H1 (cell line): ENCODE results near the gene MATN1. TPM values are rescaled to one million over a fixed set of nuclear protein-coding genes. Genes with fewer than 3 reads are reported as not detected.
A peak's percentile ranks its signal among the peaks of the same experiment; 100 is the strongest.

ENCODE experiments used
- CTCF ChIA-PET: fragments of 300-600 bp; sonication (Branson Sonifier 250); formaldehyde crosslinking; loops from one replicate; lab custom pipeline; 2021; ENCODE audit not compliant: partially characterized antibody; lab: Charles Lee
- POLR2A ChIA-PET: fragments of 300-600 bp; sonication (Branson Sonifier 250); formaldehyde crosslinking; loops from one replicate; lab custom pipeline; 2021; ENCODE audit warnings: inconsistent platforms; ENCODE audit not compliant: partially characterized antibody; lab: Charles Lee
- DNase-seq, 2 experiments: peaks; one replicate each; pipeline versions ENCODE4 v3.0.0 to v3.0.0-alpha.2; 2010 to 2022; ENCODE audit warnings: low spot score in 2 of 2, low read depth in 1 of 2, mixed read lengths in 1 of 2
- FAIRE-seq: peaks from 2 replicates; lab custom pipeline; 2011; peaks lifted over from hg19 to GRCh38; lab: Jason Lieb, UNC
- H2AFZ ChIP-seq: 2 replicates; pipeline ENCODE4 v1.8.1; 2012; ENCODE audit warnings: low read length, inconsistent platforms
- H2AK5ac ChIP-seq: 2 replicates; pipeline ENCODE4 v1.6.1; 2013; ENCODE audit warnings: low read depth, low read length
- H2BK120ac ChIP-seq: replicated peaks from 2 replicates; pipeline ENCODE3; 2013; ENCODE audit warnings: low read depth, low read length, inconsistent platforms
- H2BK12ac ChIP-seq: 2 replicates; pipeline ENCODE4 v1.6.1; 2013; ENCODE audit warnings: low read depth, low read length
- H2BK15ac ChIP-seq: 2 replicates; pipeline ENCODE4 v1.6.1; 2013; ENCODE audit warnings: low read length
- H2BK20ac ChIP-seq: 2 replicates; pipeline ENCODE4 v1.6.1; 2013; ENCODE audit warnings: low read length
- H2BK5ac ChIP-seq: 2 replicates; pipeline ENCODE4 v1.6.1; 2013; ENCODE audit warnings: low read depth, low read length
- H3K14ac ChIP-seq: 2 replicates; pipeline ENCODE4 v1.6.1; 2013; ENCODE audit warnings: inconsistent platforms; ENCODE audit not compliant: insufficient read length
- H3K18ac ChIP-seq: 2 replicates; pipeline ENCODE4 v1.6.1; 2013; ENCODE audit warnings: low read length; ENCODE audit errors: extremely low read depth
- H3K23ac ChIP-seq: 2 replicates; pipeline ENCODE4 v1.6.1; 2013; ENCODE audit warnings: inconsistent platforms; ENCODE audit not compliant: insufficient read length
- H3K23me2 ChIP-seq: 2 replicates; pipeline ENCODE4 v1.6.1; 2013; ENCODE audit warnings: low read depth, low read length
- H3K27ac ChIP-seq: 2 replicates; pipeline ENCODE4 v1.6.1; 2011; ENCODE audit warnings: low read depth, low read length, inconsistent platforms
- H3K27me3 ChIP-seq, 4 experiments: replicated peaks in 1 of 4; 1 replicate in 1 of 4; 2 replicates in 3 of 4; pipeline versions ENCODE4 v1.6.1 to v1.8.1; 2011 to 2013; ENCODE audit warnings: low read length in 3 of 4, mild to moderate bottlenecking in 3 of 4, inconsistent platforms in 2 of 4, mixed read lengths in 2 of 4, moderate library complexity in 1 of 4; ENCODE audit not compliant: control insufficient read depth in 3 of 4, insufficient read depth in 3 of 4; ENCODE audit errors: extremely low read depth in 1 of 4
- H3K36me3 ChIP-seq, 4 experiments: 2 replicates each; pipeline versions ENCODE4 v1.6.1 to v1.8.1; 2011 to 2013; ENCODE audit warnings: mild to moderate bottlenecking in 4 of 4, low read length in 3 of 4, moderate library complexity in 2 of 4, control low read depth in 1 of 4, inconsistent platforms in 1 of 4; ENCODE audit not compliant: insufficient read depth in 4 of 4, control insufficient read depth in 2 of 4
- H3K4ac ChIP-seq: replicated peaks from 2 replicates; pipeline ENCODE3; 2013; ENCODE audit warnings: low read length, low read depth, mixed read lengths, inconsistent platforms; ENCODE audit not compliant: insufficient read length
- H3K4me1 ChIP-seq, 4 experiments: replicated peaks in 1 of 4; 1 replicate in 1 of 4; 2 replicates in 3 of 4; pipeline versions ENCODE4 v1.6.1 to v1.8.1; 2011 to 2013; ENCODE audit warnings: low read length in 3 of 4, inconsistent platforms in 2 of 4, mixed read lengths in 1 of 4; ENCODE audit not compliant: insufficient read depth in 4 of 4, control insufficient read depth in 3 of 4
- H3K4me2 ChIP-seq, 2 experiments: 2 replicates each; pipeline versions ENCODE4 v1.6.1 to v1.8.1; 2011 to 2013; ENCODE audit warnings: low read depth in 2 of 2, low read length in 2 of 2, control low read depth in 1 of 2, inconsistent platforms in 1 of 2, mild to moderate bottlenecking in 1 of 2; ENCODE audit not compliant: insufficient read depth in 1 of 2
- H3K4me3 ChIP-seq, 4 experiments: fragments of 200-600, 300-600 bp in 1 of 4; sonication (generic), shearing (Covaris generic), sonication (Bioruptor Twin) in 1 of 4; 2 replicates each; pipeline versions ENCODE4 v1.5.1 to v1.8.1; 2011 to 2016; ENCODE audit warnings: low read length in 4 of 4, low read depth in 3 of 4, control low read depth in 2 of 4, inconsistent platforms in 2 of 4, mild to moderate bottlenecking in 2 of 4, mixed read lengths in 1 of 4, moderate library complexity in 1 of 4; ENCODE audit not compliant: insufficient read depth in 2 of 4; ENCODE audit errors: extremely low read depth in 1 of 4
- H3K56ac ChIP-seq: replicated peaks from 2 replicates; pipeline ENCODE3; 2013; ENCODE audit warnings: low read depth, mild to moderate bottlenecking, mixed read lengths, low read length, inconsistent platforms; ENCODE audit not compliant: insufficient read length
- H3K79me1 ChIP-seq: 2 replicates; pipeline ENCODE4 v1.6.1; 2013; ENCODE audit warnings: low read depth, low read length, control low read depth
- H3K79me2 ChIP-seq, 2 experiments: 2 replicates each; pipeline versions ENCODE4 v1.6.1 to v1.8.1; 2012 to 2013; ENCODE audit warnings: low read length in 2 of 2, mild to moderate bottlenecking in 2 of 2, inconsistent platforms in 1 of 2; ENCODE audit not compliant: insufficient read depth in 2 of 2, control insufficient read depth in 1 of 2
- H3K9ac ChIP-seq, 4 experiments: replicated peaks in 1 of 4; 1 replicate in 1 of 4; 2 replicates in 3 of 4; pipeline versions ENCODE4 v1.6.1 to v1.8.1; 2011 to 2013; ENCODE audit warnings: low read depth in 3 of 4, low read length in 3 of 4, control low read depth in 2 of 4, mild to moderate bottlenecking in 2 of 4, moderate library complexity in 2 of 4, inconsistent platforms in 1 of 4; ENCODE audit errors: extremely low read depth in 1 of 4
- H3K9me3 ChIP-seq, 2 experiments: 2 replicates each; pipeline versions ENCODE4 v1.6.1 to v1.8.1; 2012 to 2013; ENCODE audit warnings: mild to moderate bottlenecking in 2 of 2, moderate library complexity in 2 of 2, control low read depth in 1 of 2, inconsistent platforms in 1 of 2, low read depth in 1 of 2, low read length in 1 of 2, mixed read lengths in 1 of 2; ENCODE audit not compliant: insufficient read depth in 2 of 2
- H4K20me1 ChIP-seq, 2 experiments: replicated peaks in 1 of 2; 2 replicates each; pipeline versions ENCODE3 to v1.8.1; 2011 to 2013; ENCODE audit warnings: inconsistent platforms in 2 of 2, low read length in 2 of 2, mild to moderate bottlenecking in 1 of 2; ENCODE audit not compliant: insufficient read depth in 2 of 2, control insufficient read depth in 1 of 2
- H4K5ac ChIP-seq: 2 replicates; pipeline ENCODE4 v1.6.1; 2013; ENCODE audit warnings: low read length, low read depth, mixed read lengths, inconsistent platforms; ENCODE audit not compliant: insufficient read length
- H4K8ac ChIP-seq: 2 replicates; pipeline ENCODE4 v1.8.0; 2013; ENCODE audit warnings: mild to moderate bottlenecking, moderate library complexity, low read length, inconsistent platforms; ENCODE audit not compliant: insufficient read depth; ENCODE audit errors: extremely low read depth
- H4K91ac ChIP-seq: replicated peaks from 2 replicates; pipeline ENCODE3; 2013; ENCODE audit warnings: low read length, mixed read lengths, inconsistent platforms; ENCODE audit not compliant: insufficient read length
- CBX5 ChIP-seq: fragments of 300-800, 300-1000 bp; sonication (generic); IDR thresholded peaks from 2 replicates; pipeline ENCODE4 v1.7.1; 2016; ENCODE audit warnings: antibody characterized with exemption, low read length, low read depth
- CREB1 ChIP-seq: IDR thresholded peaks from 2 replicates; pipeline ENCODE4 v1.6.1; 2012; ENCODE audit warnings: inconsistent platforms
- EZH2 ChIP-seq: fragments of 200-600 bp; sonication (generic); IDR thresholded peaks from 2 replicates; pipeline ENCODE4 v1.7.1; 2012; ENCODE audit warnings: low read depth, mild to moderate bottlenecking, moderate library complexity, low read length, inconsistent platforms; ENCODE audit not compliant: severe bottlenecking
- GTF2F1 ChIP-seq: IDR thresholded peaks from 2 replicates; pipeline ENCODE4 v1.6.1; 2012; ENCODE audit warnings: low read depth, low read length, improper control_type of control experiment, borderline replicate concordance
- HDAC2 ChIP-seq, 2 experiments: fragments of 300-600 bp in 1 of 2; sonication (generic) in 1 of 2; IDR thresholded peaks; 2 replicates each; pipeline ENCODE4 v1.6.1; 2011 to 2012; ENCODE audit warnings: low read depth in 2 of 2, low read length in 2 of 2, mild to moderate bottlenecking in 2 of 2, moderate library complexity in 2 of 2, borderline replicate concordance in 1 of 2, inconsistent platforms in 1 of 2
- RNF2 ChIP-seq: fragments of 200-900, 300-1000 bp; sonication (generic); IDR thresholded peaks from 2 replicates; pipeline ENCODE4 v1.7.1; 2016; ENCODE audit warnings: borderline replicate concordance, low read depth, mild to moderate bottlenecking, antibody characterized with exemption, low read length; ENCODE audit not compliant: poor library complexity, severe bottlenecking; ENCODE audit errors: missing control alignments
- SRF ChIP-seq: IDR thresholded peaks from 2 replicates; pipeline ENCODE4 v1.6.1; 2011; ENCODE audit warnings: mild to moderate bottlenecking, low read depth, low read length, moderate library complexity
- TAF1 ChIP-seq: IDR thresholded peaks from 2 replicates; pipeline ENCODE4 v1.6.1; 2011; ENCODE audit warnings: mild to moderate bottlenecking, low read depth, low read length
- TAF7 ChIP-seq: optimal IDR thresholded peaks from 2 replicates; pipeline ENCODE3; 2011; ENCODE audit warnings: low read depth, mild to moderate bottlenecking, inconsistent platforms, low read length, moderate library complexity, borderline replicate concordance
- TCF12 ChIP-seq: IDR thresholded peaks from 2 replicates; pipeline ENCODE4 v1.6.1; 2011; ENCODE audit warnings: low read depth, mild to moderate bottlenecking, low read length
- YY1 ChIP-seq: IDR thresholded peaks from 2 replicates; pipeline ENCODE4 v1.6.1; 2011; ENCODE audit warnings: low read depth, mild to moderate bottlenecking, low read length
- WGBS, 2 experiments: shearing (Covaris generic) in 1 of 2; methylation state at CpG; one replicate each; pipeline versions ENCODE4 v1.1.6 to v1.1.7; 2013 to 2015; ENCODE audit warnings: low lambda C conversion rate in 2 of 2, mixed read lengths in 2 of 2, inconsistent platforms in 1 of 2, low coverage in 1 of 2, missing lambda C conversion rate in 1 of 2; ENCODE audit not compliant: insufficient replicate concordance in 2 of 2, insufficient coverage in 1 of 2, insufficient read length in 1 of 2; ENCODE audit errors: extremely low coverage in 1 of 2, missing lambda C conversion rate in 1 of 2; 5-methylcytosine and 5-hydroxymethylcytosine counted together
- polyA plus RNA-seq, 7 experiments: library from polyadenylated mRNA; depleted of rRNA in 3 of 7; stranded (reverse) in 5 of 7; unstranded in 2 of 7; fragments of >200 nt in 5 of 7; fragments of 200-250 nt in 2 of 7; gene quantifications; 1 replicate in 5 of 7; 2 replicates in 1 of 7; 4 replicates in 1 of 7; pipeline versions ENCODE4 v1.2.1 to v1.2.3, GENCODE V29; 2011 to 2013; ENCODE audit warnings: missing spikeins in 2 of 7, mixed read lengths in 2 of 7
- total RNA-seq: library from RNA; stranded (reverse); fragmentation: NEBNext Ultra II Directional; extraction: Animal tissue kit (Norgen Biotek cat#: 25700); gene quantifications from 2 replicates; pipeline ENCODE4 v1.2.1, GENCODE V29; 2021
- TF ChIP-seq, protein P1 (sequence below): IDR thresholded peaks from 2 replicates; pipeline ENCODE4 v1.6.1; 2012; ENCODE audit warnings: inconsistent platforms

Gene MATN1
- total and polyA plus RNA-seq, 2 of the 8 experiments (the other 6 are each of a cell fraction or from before 2014, with no cell fraction given), result 0.12 to 0.28 TPM

- ChIA-PET POLR2A (interaction anchor here (1.1 kb wide), 1 partner anchor 14 kb away, joined by 3 read pairs; no protein-coding TSS in a partner anchor), CTCF (interaction anchor here (0.6 to 55.1 kb wide), 6 partner anchors 9 to 236 kb away, joined by 3 to 1640 read pairs (median 6); partner anchors contain the start of genes LAPTM5 and MATN1)
- Histone ChIP-seq H3K4ac (peak overlapping the region; percentile 41), H2BK12ac (no peak overlapping the region), H3K4me3 (no peak overlapping the region), H2BK20ac (no peak overlapping the region), H2AK5ac (no peak overlapping the region), H3K4me2 (no peak overlapping the region), H4K5ac (no peak overlapping the region), H4K91ac (peak overlapping the region; percentile 91), H2BK5ac (peak overlapping the region; percentile 82; the same call in 1 of the 2 replicates), H2AFZ (no peak overlapping the region), H3K4me1 (peaks cover 0 to 19% (median 3%) of the 10 kb centered on the region in 4 experiments; a peak in 6 of 7 replicates), H4K8ac (no peak overlapping the region), H3K79me1 (no peaks in the 10 kb centered on the region), H3K14ac (no peak overlapping the region), H3K79me2 (no peaks in the 10 kb centered on the region), H2BK120ac (no peak overlapping the region), H3K23ac (no peak overlapping the region), H3K36me3 (no peaks in the 10 kb centered on the region), H4K20me1 (no peaks in the 10 kb centered on the region), H3K56ac (no peak overlapping the region), H2BK15ac (no peak overlapping the region), H3K27ac (no peak overlapping the region), H3K18ac (peak overlapping the region; percentile 44), H3K9me3 (no peaks in the 10 kb centered on the region), H3K9ac (no peak overlapping the region), H3K23me2 (no peaks in the 10 kb centered on the region; the same call in 1 of the 2 replicates), H3K27me3 (no peaks in the 10 kb centered on the region; a peak in 1 of 7 replicates)
- DNase-seq (no peak), FAIRE-seq (no peak)
- 88% methylated on average over 16 of the region's 16 CpGs; no CpG with 5 or more reads in 1 of the 2 experiments for WGBS, 2 experiments
- no peak for TF ChIP-seq EZH2
- TF ChIP-seq TCF12, result no peak
- no peak for TF ChIP-seq SRF
- TF ChIP-seq, protein P1, sequence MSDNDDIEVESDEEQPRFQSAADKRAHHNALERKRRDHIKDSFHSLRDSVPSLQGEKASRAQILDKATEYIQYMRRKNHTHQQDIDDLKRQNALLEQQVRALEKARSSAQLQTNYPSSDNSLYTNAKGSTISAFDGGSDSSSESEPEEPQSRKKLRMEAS, result no peak
- TF ChIP-seq GTF2F1, result no peak
- TF ChIP-seq TAF1, result no peak
- TF ChIP-seq HDAC2 (IDR thresholded peaks at IDR 0.05; ENCODE audit: borderline replicate concordance in 1 of 2, low read depth in 2 of 2, low read length in 2 of 2), result no peak
- no peak for TF ChIP-seq RNF2
- no peak for TF ChIP-seq CBX5
- TF ChIP-seq YY1, result no peak
- TF ChIP-seq CREB1, result no peak
- TF ChIP-seq TAF7, result no peak
Observed at GRCh38 chr1:30748699-30749401, 25.5 kb upstream of the MATN1 start.
